PC-3 (cell line): ENCODE results near the gene TKFC. TPM values are rescaled to one million over a fixed set of nuclear protein-coding genes. Genes with fewer than 3 reads are reported as not detected.

Experiments
- ATAC-seq: fragments of 200-7000 bp; cut with Tn5 transposase; 2 replicates; pipeline ENCODE4 v1.9.1; 2020; ENCODE audit warnings: mild to moderate bottlenecking, moderate library complexity
- BruUV-seq: library from RNA; stranded (reverse); fragments of 400-500 nt; replicated peaks from 2 replicates; lab custom pipeline; 2021; lab: Mats Ljungman, UMichigan
- CTCF ChIA-PET: fragments of 300-600 bp; sonication (Branson Sonifier 250); formaldehyde crosslinking; loops from one replicate; lab custom pipeline; 2022; ENCODE audit warnings: antibody characterized with exemption; lab: Charles Lee
- POLR2A ChIA-PET: fragments of 300-600 bp; sonication (Branson Sonifier 250); formaldehyde crosslinking; loops from one replicate; lab custom pipeline; 2022; ENCODE audit warnings: antibody characterized with exemption; ENCODE audit not compliant: unreplicated experiment; lab: Charles Lee
- DNase-seq: peaks from one replicate; pipeline ENCODE4 v3.0.0-alpha.2; 2015
- H2AFZ ChIP-seq: fragments of 300-600 bp; sonication (generic); 2 replicates; pipeline ENCODE4 v1.6.0; 2016; ENCODE audit warnings: antibody characterized with exemption, low read length
- H3F3A ChIP-seq: fragments of 300-600 bp; sonication (generic); one replicate; pipeline ENCODE4 v1.6.0; 2017; ENCODE audit warnings: antibody characterized with exemption, low read length, control low read depth, mild to moderate bottlenecking; ENCODE audit not compliant: unreplicated experiment
- H3K27ac ChIP-seq: fragments of 300-600 bp; sonication (generic); 2 replicates; pipeline ENCODE4 v1.5.1; 2016; ENCODE audit warnings: mild to moderate bottlenecking, low read length
- H3K27me3 ChIP-seq: fragments of 300-600 bp; sonication (generic); 2 replicates; pipeline ENCODE4 v1.6.1; 2016; ENCODE audit warnings: low read length, mixed read lengths
- H3K36me3 ChIP-seq: fragments of 300-600 bp; sonication (generic); 2 replicates; pipeline ENCODE4 v1.6.1; 2016; ENCODE audit warnings: low read depth, mixed run types, low read length, mixed read lengths
- H3K4me1 ChIP-seq: fragments of 300-600 bp; sonication (generic); 2 replicates; pipeline ENCODE4 v1.5.1; 2016; ENCODE audit warnings: low read length; ENCODE audit not compliant: insufficient read depth
- H3K4me2 ChIP-seq: fragments of 300-600 bp; sonication (generic); 2 replicates; pipeline ENCODE4 v1.6.0; 2016; ENCODE audit warnings: low read length
- H3K4me3 ChIP-seq: fragments of 300-600 bp; sonication (generic); 2 replicates; pipeline ENCODE4 v1.5.1; 2016; ENCODE audit warnings: mild to moderate bottlenecking, low read length, mixed read lengths
- H3K79me2 ChIP-seq: fragments of 300-600 bp; sonication (generic); 2 replicates; pipeline ENCODE4 v1.6.1; 2017; ENCODE audit warnings: low read length, mixed read lengths
- H3K9ac ChIP-seq: fragments of 300-600 bp; sonication (generic); 2 replicates; pipeline ENCODE4 v1.6.0; 2016; ENCODE audit warnings: mild to moderate bottlenecking, low read length
- H3K9me2 ChIP-seq: fragments of 300-600 bp; sonication (generic); replicated peaks from 2 replicates; pipeline ENCODE4 v1.6.1; 2016; ENCODE audit warnings: mixed run types, low read length, mixed read lengths
- H3K9me3 ChIP-seq: fragments of 300-600 bp; sonication (generic); 2 replicates; pipeline ENCODE4 v1.6.1; 2016; ENCODE audit warnings: low read length, mixed read lengths
- H4K20me1 ChIP-seq: fragments of 300-600 bp; sonication (generic); 2 replicates; pipeline ENCODE4 v1.6.1; 2016; ENCODE audit warnings: low read length, mixed read lengths
- CTCF ChIP-seq: fragments of 300-600 bp; sonication (generic); conservative IDR thresholded peaks from 2 replicates; pipeline ENCODE4 v1.5.1; 2017; ENCODE audit warnings: antibody characterized with exemption, low read depth, mild to moderate bottlenecking, low read length
- EZH2 ChIP-seq: fragments of 300-600 bp; sonication (generic); IDR thresholded peaks from one replicate; pipeline ENCODE4 v1.6.1; 2017; ENCODE audit warnings: antibody characterized with exemption, mild to moderate bottlenecking, low read length; ENCODE audit not compliant: unreplicated experiment
- EZH2phosphoT487 ChIP-seq: fragments of 300-600 bp; sonication (generic); IDR thresholded peaks from 2 replicates; pipeline ENCODE4 v1.6.1; 2018; ENCODE audit warnings: mild to moderate bottlenecking, antibody characterized with exemption, low read length, borderline replicate concordance
- intact Hi-C: fragments of 100-400 bp; cut with micrococcal nuclease; formaldehyde crosslinking; loops from 2 replicates; pipeline ENCODE4 v1.9.0; 2023
- total RNA-seq: library from RNA; depleted of rRNA; stranded (reverse); fragments of >200 nt; gene quantifications from 2 replicates; pipeline ENCODE4 v1.2.3, GENCODE V29; 2014

The TKFC gene
- total RNA-seq, 1 experiment from 2014 or later = 56.9 TPM

GRCh38 chr11:61343792-61344745, 11.0 kb downstream of the TKFC start:
- ChIA-PET POLR2A (no interaction called here), CTCF (no interaction called here)
- no TSS peak for BruUV-seq
- Histone ChIP-seq H4K20me1 (no peaks in the 10 kb centered on the region), H3K4me3 (no peak overlapping the region), H3F3A (no peaks in the 10 kb centered on the region), H3K27ac (no peak overlapping the region), H3K4me1 (no peaks in the 10 kb centered on the region), H3K9ac (no peak overlapping the region), H3K9me2 (no peaks in the 10 kb centered on the region), H3K79me2 (no peaks in the 10 kb centered on the region), H3K9me3 (no peaks in the 10 kb centered on the region), H3K27me3 (no peaks in the 10 kb centered on the region), H3K36me3 (peaks cover 13% of the 10 kb centered on the region; the same call in 1 of the 2 replicates), H2AFZ (no peak overlapping the region), H3K4me2 (no peak overlapping the region)
- ATAC-seq (no peak), DNase-seq (no peak)
- no peak for TF ChIP-seq EZH2
- no peak for TF ChIP-seq EZH2phosphoT487
- TF ChIP-seq CTCF = no peak
- intact Hi-C loops = no loop called here

- H3K4me2 ChIP-seq = no peak overlapping the region
- H3K36me3 ChIP-seq = peaks cover 13% of the 10 kb centered on the region; the same call in 1 of the 2 replicates
- no peak for TF ChIP-seq EZH2
- no peak for TF ChIP-seq EZH2phosphoT487
- TF ChIP-seq CTCF = no peak
- ChIA-PET CTCF (no interaction called here), POLR2A (no interaction called here)
- H3K9me2 ChIP-seq = no peaks in the 10 kb centered on the region
- H3K9me3 ChIP-seq = no peaks in the 10 kb centered on the region
- no peaks in the 10 kb centered on the region for H3K27me3 ChIP-seq
- H3K4me3 ChIP-seq = no peak overlapping the region
- no peak overlapping the region for H2AFZ ChIP-seq
- DNase-seq (no peak), ATAC-seq (no peak)
- intact Hi-C loops = no loop called here
- no peaks in the 10 kb centered on the region for H4K20me1 ChIP-seq
- no peaks in the 10 kb centered on the region for H3F3A ChIP-seq
- no peaks in the 10 kb centered on the region for H3K79me2 ChIP-seq
- BruUV-seq = no TSS peak
- H3K4me1 ChIP-seq = no peaks in the 10 kb centered on the region
- no peak overlapping the region for H3K9ac ChIP-seq
- no peak overlapping the region for H3K27ac ChIP-seq
Measured at GRCh38 chr11:61345170-61345610, 12.2 kb downstream of the TKFC start.
